ENCODE data around the gene SSNA1.

The SSNA1 gene

DNA sequence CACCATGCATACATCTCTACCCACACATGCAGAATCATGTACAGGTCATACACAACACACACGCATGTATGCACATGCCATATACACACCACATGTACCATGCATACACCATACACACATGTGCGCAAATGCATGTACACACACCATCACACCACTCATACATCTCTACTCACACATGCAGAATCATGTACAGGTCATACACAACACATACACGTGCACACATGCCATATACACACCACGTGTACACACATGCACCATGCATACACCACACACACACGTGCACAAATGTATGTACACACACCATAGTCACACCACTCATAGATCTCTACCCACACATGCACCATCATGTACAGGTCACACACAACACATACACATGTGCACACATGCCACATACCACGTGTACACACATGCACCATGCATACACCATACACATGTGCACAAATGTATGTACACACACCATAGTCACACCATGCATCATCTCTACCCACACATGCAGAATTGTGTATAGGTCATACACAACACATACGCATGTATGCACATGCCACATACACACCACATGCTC, 35.6 kb upstream of the SSNA1 start:
- no peak for DNase-seq (ENCODE audit: low spot score)

DNA sequence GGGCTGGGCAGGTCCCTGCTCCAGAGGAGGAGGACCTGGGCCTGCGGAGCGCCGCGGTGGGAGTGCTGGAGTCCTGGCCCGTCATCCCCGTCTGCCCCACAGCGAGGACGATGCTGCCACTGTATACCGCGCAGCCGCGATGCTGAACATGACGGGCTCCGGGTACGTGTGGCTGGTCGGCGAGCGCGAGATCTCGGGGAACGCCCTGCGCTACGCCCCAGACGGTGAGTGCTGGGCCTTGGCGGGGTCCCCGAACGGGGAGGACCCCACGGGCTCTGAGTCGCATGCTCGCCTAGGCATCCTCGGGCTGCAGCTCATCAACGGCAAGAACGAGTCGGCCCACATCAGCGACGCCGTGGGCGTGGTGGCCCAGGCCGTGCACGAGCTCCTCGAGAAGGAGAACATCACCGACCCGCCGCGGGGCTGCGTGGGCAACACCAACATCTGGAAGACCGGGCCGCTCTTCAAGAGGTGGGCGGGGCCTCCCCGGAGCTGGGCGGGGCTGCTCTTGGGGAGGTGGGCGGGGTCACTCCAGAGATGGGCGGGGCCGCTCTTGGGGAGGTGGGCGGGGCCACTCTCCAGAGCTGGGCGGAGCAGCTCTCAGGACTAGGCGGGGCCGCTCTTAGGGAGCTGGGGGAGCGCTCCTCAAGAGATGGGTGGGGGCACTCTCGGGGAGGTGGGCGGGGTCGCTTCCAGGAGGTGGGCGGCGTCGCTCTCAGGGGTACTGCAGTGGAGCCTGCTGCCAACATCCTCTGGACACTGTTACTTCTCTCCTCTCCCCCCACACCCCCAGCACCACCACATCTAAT, 31.7 kb upstream of the SSNA1 start:
- no peak for DNase-seq (ENCODE audit: low spot score)

DNA sequence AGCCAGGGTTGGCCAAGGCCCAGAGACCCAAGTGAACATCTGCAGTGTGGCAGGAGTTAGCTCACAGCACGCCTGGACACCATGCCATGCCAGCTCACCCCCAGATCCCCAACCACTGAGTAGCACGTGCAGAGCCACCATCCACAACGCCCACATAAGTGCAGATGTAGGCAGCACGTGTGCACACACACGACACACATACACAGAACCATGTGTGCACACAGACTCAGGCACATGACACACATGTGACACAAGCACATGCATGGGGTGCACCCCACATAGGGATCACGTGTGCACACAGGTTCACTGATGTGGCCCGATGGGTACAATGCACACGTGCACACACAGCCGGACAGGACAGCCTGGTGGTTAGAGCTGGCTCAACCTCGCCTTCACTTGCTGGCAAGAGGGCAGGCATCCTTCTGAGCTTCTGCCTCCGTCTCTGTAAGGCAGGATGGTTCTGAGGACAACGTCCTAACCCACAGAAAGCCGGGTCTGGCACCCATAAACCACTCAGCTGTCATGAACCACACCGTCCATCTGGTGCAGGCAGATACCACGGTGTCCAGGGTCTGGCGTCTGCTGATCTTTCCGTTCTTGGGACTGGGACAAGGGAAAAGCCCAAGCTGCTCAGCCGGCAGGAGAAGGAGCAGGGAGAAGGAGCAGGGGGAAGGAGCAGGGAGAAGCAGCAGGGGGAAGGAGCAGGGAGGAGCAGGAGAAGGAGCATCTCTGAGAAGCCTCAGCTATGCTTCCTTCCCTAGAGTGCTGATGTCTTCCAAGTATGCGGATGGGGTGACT, 30.7 kb upstream of the SSNA1 start:
- no peak for DNase-seq (ENCODE audit: low spot score)

DNA sequence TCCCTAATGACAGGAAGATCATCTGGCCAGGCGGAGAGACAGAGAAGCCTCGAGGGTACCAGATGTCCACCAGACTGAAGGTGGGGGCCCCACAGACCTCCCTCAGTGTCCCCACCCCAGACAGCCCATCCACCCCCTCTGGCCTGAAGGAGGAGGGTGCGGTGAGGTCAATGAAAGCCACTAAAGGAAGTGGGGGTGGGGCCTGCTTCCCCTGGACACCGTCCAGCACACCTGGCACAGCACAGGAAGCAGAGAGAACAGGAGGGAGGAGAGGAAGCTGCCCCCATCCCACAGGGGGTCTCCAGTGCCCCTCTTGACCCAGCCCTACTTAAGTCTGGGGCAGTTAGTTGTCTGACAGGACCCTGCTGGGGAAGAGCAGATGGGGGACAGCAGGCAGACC, 29.9 kb upstream of the SSNA1 start:
- DNase-seq (ENCODE audit: low spot score): no peak

DNA sequence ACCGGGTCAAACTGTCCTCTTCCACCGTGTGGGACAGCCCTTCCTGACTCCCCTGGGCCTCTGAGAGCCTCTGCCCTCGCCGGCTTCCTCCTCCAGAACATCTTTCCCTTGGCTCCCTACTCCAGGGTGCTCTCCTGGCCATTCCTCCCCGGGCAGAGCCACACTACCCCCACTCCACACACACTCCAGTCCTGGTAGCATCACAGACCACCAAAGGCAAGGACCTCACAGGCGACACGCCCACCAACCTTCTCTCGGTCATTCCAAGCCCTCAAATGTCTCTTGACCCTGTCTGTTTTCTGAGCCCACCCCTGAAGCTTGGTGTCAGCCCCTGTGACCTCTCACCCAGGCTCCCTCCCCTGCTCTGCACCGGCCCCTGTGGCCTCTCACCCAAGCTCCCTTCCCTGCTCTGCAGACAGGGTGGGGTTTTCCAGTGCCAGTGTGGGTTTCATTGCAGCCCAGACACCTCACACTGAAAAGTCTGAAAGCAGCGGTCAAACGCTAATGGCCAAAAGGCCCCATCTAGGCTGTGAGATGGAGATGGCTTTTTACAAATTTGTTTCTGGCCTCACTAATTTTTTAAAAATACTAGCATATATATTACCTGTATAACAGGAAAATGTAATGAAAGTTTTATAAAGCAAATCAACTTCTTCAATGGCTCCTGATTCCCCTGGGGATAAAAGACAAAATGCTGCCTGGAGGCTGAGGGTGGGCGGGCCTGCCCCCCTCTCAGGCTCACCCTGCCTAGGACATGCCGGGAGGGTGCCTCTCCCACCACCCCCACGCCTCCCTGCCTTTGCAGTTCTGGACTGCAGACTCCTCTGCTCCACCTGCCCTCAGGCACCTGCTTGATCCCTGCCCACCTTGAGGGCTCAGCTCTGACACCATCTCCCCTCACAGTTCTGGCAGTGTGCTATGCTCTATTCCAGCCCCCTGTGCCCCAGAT, 29.1 kb upstream of the SSNA1 start:
- no peak for DNase-seq (ENCODE audit: low spot score)

DNA sequence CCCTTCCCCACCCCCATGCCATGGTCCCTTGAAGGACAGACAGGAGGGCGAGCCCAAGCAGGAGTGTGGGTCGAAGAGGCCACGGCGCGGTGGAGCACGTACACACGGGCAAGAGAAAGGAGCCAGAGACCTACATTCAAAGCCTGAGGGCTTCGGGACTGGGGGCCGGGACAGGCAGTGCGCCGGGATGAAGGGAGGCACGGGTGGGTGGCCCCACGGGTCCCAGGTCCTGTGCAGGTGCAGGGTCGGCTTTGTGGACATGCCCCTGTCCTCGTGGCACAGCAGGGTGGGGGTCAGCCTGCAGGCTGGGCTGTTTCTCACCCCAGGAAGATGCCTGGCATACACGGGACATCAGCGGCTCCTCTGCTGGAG, 28.4 kb upstream of the SSNA1 start:
- DNase-seq (ENCODE audit: low spot score): no peak

DNA sequence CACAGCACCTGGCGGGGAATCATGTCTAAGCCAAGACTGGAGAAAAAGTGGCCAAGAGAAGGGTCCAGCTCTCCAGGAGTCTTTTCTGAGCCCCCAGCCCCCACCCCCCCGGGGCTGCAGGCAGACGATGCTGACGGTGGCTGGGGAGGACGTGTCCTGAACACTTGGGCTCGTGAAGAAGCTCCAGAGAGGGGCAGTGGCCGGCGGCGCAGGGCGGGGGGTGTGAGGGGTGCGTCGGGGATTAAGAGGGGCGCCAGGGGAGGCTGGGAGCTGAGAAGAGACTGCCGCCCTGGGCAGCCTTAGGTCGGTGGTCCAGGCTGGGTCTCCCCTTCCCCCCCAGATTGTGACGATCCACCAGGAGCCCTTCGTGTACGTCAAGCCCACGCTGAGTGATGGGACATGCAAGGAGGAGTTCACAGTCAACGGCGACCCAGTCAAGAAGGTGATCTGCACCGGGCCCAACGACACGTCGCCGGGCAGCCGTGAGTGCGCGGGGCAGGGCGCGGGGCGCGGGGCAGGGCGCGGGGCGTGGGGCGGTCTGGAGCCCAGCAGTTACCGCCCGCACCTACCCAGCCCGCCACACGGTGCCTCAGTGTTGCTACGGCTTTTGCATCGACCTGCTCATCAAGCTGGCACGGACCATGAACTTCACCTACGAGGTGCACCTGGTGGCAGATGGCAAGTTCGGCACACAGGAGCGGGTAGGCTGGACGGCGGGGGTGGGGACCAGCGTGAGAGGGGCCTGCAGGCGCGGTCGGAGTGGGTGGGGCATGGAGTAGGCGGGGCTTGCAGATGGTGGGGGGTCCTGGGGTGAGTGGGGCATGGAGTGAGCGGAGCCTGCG, 27.5 kb upstream of the SSNA1 start:
- no peak for DNase-seq (ENCODE audit: low spot score)

DNA sequence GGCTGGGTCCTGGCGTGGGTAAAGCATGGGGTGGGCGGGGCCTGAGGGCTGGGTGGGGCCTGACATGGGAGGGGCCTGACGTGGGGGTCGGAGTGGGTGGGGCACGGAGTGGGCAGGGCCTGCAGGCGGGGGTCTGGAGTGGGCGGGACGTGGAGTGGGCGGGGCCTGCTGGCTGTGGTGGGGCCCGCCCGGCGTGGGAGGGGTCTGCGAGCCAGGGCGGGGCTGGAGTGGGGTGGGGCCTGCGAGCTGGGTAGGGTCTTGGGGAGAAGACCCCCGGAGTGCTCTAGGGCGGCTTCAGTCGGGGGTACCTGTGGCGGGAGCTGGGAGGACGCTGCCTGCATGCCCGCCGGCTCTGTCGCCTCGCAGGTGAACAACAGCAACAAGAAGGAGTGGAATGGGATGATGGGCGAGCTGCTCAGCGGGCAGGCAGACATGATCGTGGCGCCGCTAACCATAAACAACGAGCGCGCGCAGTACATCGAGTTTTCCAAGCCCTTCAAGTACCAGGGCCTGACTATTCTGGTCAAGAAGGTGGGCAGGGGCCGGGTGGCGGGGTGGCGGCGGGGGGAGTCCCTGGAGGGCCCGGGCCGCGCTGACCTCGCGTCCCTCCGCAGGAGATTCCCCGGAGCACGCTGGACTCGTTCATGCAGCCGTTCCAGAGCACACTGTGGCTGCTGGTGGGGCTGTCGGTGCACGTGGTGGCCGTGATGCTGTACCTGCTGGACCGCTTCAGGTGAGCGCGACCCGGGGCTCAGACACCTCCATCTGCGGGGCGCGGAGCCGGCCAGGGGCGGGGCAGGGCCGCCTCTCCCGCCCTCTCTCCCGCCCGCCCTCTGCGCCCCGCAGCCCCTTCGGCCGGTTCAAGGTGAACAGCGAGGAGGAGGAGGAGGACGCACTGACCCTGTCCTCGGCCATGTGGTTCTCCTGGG, 26.7 kb upstream of the SSNA1 start:
- no peak for DNase-seq (ENCODE audit: low spot score)

DNA sequence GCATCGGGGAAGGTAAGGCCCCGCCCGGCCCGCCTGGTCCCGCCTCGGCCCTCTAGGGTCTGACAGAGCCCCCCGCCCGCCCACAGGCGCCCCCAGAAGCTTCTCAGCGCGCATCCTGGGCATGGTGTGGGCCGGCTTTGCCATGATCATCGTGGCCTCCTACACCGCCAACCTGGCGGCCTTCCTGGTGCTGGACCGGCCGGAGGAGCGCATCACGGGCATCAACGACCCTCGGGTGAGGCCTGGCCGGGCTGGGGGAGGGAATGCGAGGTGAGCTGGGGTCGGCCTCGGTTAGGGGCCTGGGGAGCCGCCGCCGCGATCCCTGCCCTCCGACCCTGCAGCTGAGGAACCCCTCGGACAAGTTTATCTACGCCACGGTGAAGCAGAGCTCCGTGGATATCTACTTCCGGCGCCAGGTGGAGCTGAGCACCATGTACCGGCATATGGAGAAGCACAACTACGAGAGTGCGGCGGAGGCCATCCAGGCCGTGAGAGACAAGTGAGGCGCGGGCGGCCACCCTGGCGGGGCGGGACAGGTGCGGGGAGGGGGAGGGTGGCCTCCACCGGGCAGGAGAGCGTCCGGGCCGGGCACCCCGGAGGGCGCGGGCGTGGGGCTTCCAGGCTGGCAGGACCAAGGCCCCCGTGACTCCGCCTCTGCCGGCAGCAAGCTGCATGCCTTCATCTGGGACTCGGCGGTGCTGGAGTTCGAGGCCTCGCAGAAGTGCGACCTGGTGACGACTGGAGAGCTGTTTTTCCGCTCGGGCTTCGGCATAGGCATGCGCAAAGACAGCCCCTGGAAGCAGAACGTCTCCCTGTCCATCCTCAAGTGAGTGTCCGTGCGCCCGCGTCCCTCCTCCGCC, 25.7 kb upstream of the SSNA1 start:
- no peak for DNase-seq (ENCODE audit: low spot score)

DNA sequence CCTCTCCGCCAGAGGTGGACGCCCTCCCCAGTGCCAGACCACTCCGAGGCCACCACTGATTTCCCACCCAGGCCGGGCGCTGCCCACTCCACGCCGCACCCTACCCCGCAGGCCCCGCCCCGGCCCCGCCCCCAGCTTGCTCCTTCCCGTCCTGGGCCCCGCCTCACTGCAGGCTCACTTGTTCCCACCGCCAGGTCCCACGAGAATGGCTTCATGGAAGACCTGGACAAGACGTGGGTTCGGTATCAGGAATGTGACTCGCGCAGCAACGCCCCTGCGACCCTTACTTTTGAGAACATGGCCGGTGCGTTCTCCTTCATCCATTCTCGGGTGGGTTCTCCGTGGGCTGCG, 25.1 kb upstream of the SSNA1 start:
- DNase-seq (ENCODE audit: low spot score): no peak

DNA sequence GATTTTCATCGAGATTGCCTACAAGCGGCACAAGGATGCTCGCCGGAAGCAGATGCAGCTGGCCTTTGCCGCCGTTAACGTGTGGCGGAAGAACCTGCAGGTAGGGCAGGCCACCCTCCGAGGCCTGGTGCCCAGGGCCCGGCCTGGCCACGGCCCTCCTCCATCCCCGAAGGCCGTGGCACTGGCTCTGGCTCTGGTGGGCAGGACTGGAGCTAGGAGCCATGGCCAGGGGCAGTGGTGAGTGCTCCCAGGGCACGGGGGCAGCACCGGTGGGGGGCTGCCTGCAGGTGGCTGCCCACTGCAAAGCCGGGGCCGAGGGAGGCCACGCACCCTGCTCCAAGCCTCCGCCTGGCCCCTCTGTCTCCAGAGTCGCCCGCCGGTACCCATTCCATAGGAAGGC, 24.7 kb upstream of the SSNA1 start:
- no peak for DNase-seq (ENCODE audit: low spot score)

DNA sequence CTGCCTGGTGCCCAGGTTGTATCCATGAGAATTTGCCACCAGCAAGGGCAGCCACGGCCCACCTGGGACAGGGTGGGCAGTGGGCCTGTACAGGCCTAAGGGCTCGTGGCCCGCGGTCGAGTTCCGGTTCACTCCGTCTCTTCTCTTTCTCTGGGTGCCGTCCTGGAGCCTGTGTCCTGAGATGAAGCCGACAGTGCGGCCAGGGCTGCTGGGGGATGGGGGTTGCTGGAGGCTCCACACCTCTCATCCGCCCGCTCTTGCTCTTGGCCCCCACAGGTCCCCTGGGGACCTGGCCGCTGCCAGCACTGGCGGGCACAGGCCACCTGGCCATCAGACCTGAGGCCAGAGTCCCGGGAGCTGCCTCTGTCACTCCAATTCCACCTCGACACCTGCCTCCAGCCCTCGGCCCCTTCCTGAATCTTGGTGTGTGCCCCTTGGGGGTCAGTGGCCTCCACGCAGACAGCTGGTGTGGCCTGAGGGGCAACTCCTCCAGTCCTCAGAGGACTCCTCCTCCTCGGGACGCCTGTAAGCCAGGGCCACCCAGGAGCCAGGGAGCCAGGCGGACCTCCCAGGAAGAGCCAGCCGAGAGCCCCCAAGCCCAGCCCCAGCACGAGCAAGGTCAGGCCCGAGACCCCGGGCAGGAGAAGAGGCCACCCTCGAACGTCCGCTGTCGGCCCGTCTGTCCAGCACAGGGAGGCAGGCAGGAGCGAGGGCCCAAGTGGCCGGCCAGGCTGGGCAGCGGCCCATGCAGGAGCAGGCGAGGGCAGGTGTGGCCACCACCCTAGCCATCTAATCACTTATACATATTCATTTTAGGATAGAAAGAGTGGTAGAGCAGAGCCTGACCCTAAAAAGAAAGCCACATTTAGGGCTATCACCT, 23.9 kb upstream of the SSNA1 start:
- DNase-seq (ENCODE audit: low spot score): no peak

DNA sequence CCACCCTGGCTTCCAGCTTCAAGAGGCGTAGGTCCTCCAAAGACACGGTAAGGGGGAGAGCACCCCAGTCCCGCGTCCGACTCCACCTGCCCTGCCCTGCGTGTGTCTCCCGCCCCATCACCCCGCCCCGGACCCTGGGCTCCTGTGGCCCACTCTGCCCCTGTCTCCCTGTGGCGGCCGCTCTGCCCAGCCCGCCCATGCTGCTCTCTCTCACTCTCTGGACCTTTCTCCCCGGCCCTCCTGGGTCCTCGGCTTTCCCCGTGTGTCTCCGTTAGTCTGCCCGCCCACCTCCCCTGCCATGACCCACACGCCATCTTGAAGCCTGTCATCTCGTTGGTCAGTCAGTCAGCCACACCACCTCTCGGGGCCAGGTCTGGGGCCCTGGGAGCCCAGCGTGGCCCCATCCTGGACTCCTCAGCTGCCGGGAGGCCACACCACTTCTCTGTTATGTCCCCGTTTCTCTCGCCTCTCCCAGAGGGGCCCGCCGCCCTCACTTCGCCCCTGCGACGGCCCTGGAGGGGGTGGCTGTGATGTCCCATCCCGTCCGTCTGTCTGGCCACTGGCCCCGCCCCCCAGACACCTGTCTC, 23.1 kb upstream of the SSNA1 start:
- DNase-seq (ENCODE audit: low spot score): no peak

DNA sequence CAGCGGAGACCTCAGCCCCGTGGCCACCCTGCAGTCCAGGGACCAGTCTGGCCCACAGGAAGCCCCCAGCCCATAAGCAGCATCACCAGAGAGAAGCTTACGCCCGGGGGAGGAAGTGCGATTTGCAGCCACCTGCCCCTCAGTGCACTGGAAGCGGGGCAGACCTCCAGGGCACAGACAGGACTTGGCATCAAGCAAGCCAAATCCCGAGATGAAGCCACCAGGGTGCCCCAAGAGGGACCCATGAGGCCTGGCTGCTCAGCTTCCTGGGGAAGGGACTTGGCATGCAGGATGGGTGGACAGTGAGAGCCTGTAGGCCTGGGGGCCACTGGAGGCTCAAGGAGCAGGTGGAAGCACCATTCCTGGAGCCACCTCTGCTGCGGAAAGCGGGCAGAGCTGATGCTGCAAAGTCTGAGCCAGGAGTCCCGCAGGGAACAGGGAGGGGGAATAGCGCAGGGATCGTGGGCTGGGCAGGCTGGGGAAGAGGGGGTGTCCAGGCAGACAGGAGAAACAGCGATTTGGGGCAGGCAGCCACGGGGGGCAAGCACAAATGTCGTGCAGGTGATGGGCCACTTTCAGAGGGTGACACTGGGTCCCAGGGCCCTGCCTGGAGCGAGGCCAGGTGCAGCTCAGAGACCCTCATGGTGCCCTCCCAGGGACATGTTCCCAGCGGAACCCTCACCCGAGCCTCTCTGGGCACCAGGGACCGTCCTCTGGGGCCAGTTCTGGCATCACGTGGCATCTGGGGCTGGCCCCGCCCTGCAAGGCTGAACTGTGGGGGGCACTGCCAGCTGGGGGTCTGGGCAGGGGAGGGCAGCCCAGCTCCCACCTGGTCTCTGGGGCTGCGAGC, 21.9 kb upstream of the SSNA1 start:
- DNase-seq (ENCODE audit: low spot score): no peak

DNA sequence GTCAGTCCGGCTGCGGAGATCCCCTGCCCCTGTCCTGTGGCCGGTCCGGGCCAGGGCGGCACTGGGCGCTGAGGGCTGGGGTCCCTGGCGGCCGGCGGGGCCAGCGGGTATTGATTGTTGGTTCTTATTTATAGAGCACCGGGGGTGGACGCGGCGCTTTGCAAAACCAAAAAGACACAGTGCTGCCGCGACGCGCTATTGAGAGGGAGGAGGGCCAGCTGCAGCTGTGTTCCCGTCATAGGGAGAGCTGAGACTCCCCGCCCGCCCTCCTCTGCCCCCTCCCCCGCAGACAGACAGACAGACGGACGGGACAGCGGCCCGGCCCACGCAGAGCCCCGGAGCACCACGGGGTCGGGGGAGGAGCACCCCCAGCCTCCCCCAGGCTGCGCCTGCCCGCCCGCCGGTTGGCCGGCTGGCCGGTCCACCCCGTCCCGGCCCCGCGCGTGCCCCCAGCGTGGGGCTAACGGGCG, 21.2 kb upstream of the SSNA1 start:
- DNase-seq (ENCODE audit: low spot score): no peak

DNA sequence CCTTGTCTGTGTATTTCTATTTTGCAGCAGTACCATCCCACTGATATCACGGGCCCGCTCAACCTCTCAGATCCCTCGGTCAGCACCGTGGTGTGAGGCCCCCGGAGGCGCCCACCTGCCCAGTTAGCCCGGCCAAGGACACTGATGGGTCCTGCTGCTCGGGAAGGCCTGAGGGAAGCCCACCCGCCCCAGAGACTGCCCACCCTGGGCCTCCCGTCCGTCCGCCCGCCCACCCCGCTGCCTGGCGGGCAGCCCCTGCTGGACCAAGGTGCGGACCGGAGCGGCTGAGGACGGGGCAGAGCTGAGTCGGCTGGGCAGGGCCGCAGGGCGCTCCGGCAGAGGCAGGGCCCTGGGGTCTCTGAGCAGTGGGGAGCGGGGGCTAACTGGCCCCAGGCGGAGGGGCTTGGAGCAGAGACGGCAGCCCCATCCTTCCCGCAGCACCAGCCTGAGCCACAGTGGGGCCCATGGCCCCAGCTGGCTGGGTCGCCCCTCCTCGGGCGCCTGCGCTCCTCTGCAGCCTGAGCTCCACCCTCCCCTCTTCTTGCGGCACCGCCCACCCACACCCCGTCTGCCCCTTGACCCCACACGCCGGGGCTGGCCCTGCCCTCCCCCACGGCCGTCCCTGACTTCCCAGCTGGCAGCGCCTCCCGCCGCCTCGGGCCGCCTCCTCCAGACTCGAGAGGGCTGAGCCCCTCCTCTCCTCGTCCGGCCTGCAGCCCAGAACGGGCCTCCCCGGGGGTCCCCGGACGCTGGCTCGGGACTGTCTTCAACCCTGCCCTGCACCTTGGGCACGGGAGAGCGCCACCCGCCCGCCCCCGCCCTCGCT, 20.5 kb upstream of the SSNA1 start:
- no peak for DNase-seq (ENCODE audit: low spot score)
